Mesenteric fat pad (tissue), 1 donor: Measurements from ENCODE around the gene CHCHD4. TPM values are rescaled to one million over a fixed set of nuclear protein-coding genes. Genes with fewer than 3 reads are reported as not detected.

Experiments used
- DNase-seq: peaks from one replicate; pipeline ENCODE4 v3.0.0-alpha.2; 2020; ENCODE audit warnings: low spot score
- long read RNA-seq: library from polyadenylated mRNA; unstranded; transcript quantifications from one replicate; pipeline ENCODE4 v2.0.0, GENCODE V29; 2020
- total RNA-seq: library from RNA; stranded (reverse); fragmentation: NEBNext Ultra II Directional; extraction: Animal tissue kit (Norgen Biotek cat#: 25700); gene quantifications from one replicate; pipeline ENCODE4 v1.2.1, GENCODE V29; 2021
- donor health status: DM: yes; HTN: yes; CAD: no.

The CHCHD4 gene
- total RNA-seq = 18.1 TPM
- long read RNA-seq, transcript CHCHD4-202 (3 exons, 1,405 nt) = major isoform, 17 of 20 reads
- long read RNA-seq, partial matches to known transcripts = 0 of 20 reads
- long read RNA-seq, other reads (novel, unspliced or antisense) = 1 of 20 reads

GRCh38 chr3:14124615-14125192 lies at the start of gene CHCHD4, which contains the start of gene TMEM43:
TSS of gene CHCHD4 (minus strand) at chr3:14124870. CDS start at chr3:14124676, 194 bp downstream.
TSS of gene TMEM43 (plus strand) at chr3:14125052. CDS start at chr3:14125194, 142 bp downstream.
- DNase-seq = peak; percentile 100

GRCh38 chr3:14172496-14172895 lies 47.8 kb upstream of the CHCHD4 start:
- DNase-seq = no peak

GRCh38 chr3:14170531-14171159 lies 46.0 kb upstream of the CHCHD4 start:
- DNase-seq = no peak

- DNase-seq = no peak
Measured at GRCh38 chr3:14169871-14170270, 45.2 kb upstream of the CHCHD4 start.

GRCh38 chr3:14169435-14169834 lies 44.8 kb upstream of the CHCHD4 start:
- DNase-seq = no peak

GRCh38 chr3:14166877-14167603 lies 42.4 kb upstream of the CHCHD4 start:
- peak; percentile 45 for DNase-seq

- no peak for DNase-seq
Measured at GRCh38 chr3:14162178-14162577, 37.5 kb upstream of the CHCHD4 start.

- no peak for DNase-seq
Measured at GRCh38 chr3:14161282-14161681, 36.6 kb upstream of the CHCHD4 start.

- DNase-seq = no peak
Measured at GRCh38 chr3:14159426-14159825, 34.8 kb upstream of the CHCHD4 start.

GRCh38 chr3:14158370-14158769 lies 33.7 kb upstream of the CHCHD4 start:
- peak; percentile 60 for DNase-seq

GRCh38 chr3:14157951-14158350 lies 33.3 kb upstream of the CHCHD4 start:
- peak; percentile 81 for DNase-seq

- DNase-seq = no peak
Measured at GRCh38 chr3:14156843-14157561, 32.3 kb upstream of the CHCHD4 start.

GRCh38 chr3:14156201-14156600 lies 31.5 kb upstream of the CHCHD4 start:
- DNase-seq = no peak

GRCh38 chr3:14154895-14155440 lies 30.3 kb upstream of the CHCHD4 start:
- DNase-seq = no peak

- no peak for DNase-seq
Measured at GRCh38 chr3:14154276-14154675, 29.6 kb upstream of the CHCHD4 start.

GRCh38 chr3:14153663-14154062 lies 29.0 kb upstream of the CHCHD4 start:
- no peak for DNase-seq

GRCh38 chr3:14152963-14153355 lies 28.3 kb upstream of the CHCHD4 start:
- no peak for DNase-seq

GRCh38 chr3:14152233-14152962 lies 27.7 kb upstream of the CHCHD4 start:
- peak; percentile 82 for DNase-seq

GRCh38 chr3:14151471-14152083 lies 26.9 kb upstream of the CHCHD4 start:
- no peak for DNase-seq
